ACC112 (cell line): ENCODE measurements around the gene UGT1A1.

ENCODE experiments used
- H2AFZ ChIP-seq: fragments of 200-600 bp; sonication (generic); one replicate; pipeline ENCODE4 v1.6.0; 2017; ENCODE audit warnings: antibody characterized with exemption, low read length; ENCODE audit not compliant: unreplicated experiment
- H3K27ac ChIP-seq: fragments of 200-600 bp; sonication (generic); 2 replicates; pipeline ENCODE4 v1.5.1; 2014; ENCODE audit warnings: low read depth, mild to moderate bottlenecking, antibody characterized with exemption, low read length, moderate library complexity
- H3K27me3 ChIP-seq: fragments of 200-600 bp; sonication (generic); 2 replicates; pipeline ENCODE4 v1.6.1; 2014; ENCODE audit warnings: mild to moderate bottlenecking, antibody characterized with exemption, low read length, moderate library complexity, mixed read lengths; ENCODE audit not compliant: insufficient read depth
- H3K36me3 ChIP-seq: fragments of 200-600 bp; sonication (generic); 2 replicates; pipeline ENCODE4 v1.6.1; 2016; ENCODE audit warnings: mild to moderate bottlenecking, antibody characterized with exemption, low read length, moderate library complexity, mixed read lengths; ENCODE audit not compliant: insufficient read depth
- H3K4me1 ChIP-seq: fragments of 200-600 bp; sonication (generic); one replicate; pipeline ENCODE4 v1.6.1; 2016; ENCODE audit warnings: low read length, mixed read lengths; ENCODE audit not compliant: insufficient read depth, unreplicated experiment, control insufficient read depth
- H3K4me3 ChIP-seq: fragments of 200-600 bp; sonication (generic); 2 replicates; pipeline ENCODE4 v1.5.1; 2014; ENCODE audit warnings: mild to moderate bottlenecking, low read depth, low read length
- H3K79me2 ChIP-seq: fragments of 200-600 bp; sonication (generic); one replicate; pipeline ENCODE4 v1.6.0; 2016; ENCODE audit warnings: low read length; ENCODE audit not compliant: control insufficient read depth, unreplicated experiment, insufficient read depth

The UGT1A1 gene

DNA sequence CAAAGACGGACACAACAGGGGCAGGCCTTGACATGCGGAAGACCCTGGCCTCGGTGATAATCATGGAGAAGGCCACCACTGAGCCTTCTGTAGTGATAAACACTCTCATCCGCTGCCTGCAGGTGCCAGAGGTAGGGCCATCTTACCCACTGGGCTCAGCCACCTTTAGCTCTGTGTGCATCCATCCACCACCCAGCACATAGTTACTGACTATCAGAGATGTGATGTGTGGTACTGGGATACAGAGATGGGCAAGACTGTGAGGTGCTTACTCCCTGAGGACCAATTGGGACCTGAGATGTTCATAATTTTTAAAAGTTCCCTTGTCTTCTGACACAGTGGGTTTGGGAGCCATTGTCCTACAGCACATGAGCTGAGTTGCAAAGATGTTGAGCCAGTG is 19.7 kb downstream of the UGT1A1 start:
- H3K36me3 ChIP-seq, result no peaks in the 10 kb centered on the region
- H3K79me2 ChIP-seq, result no peaks in the 10 kb centered on the region
- H3K4me1 ChIP-seq, result no peaks in the 10 kb centered on the region
- H3K4me3 ChIP-seq, result no peak overlapping the region
- peaks cover 21% of the 10 kb centered on the region; the same call in 1 of the 2 replicates for H3K27me3 ChIP-seq
- no peak overlapping the region for H3K27ac ChIP-seq
- no peak overlapping the region for H2AFZ ChIP-seq

DNA sequence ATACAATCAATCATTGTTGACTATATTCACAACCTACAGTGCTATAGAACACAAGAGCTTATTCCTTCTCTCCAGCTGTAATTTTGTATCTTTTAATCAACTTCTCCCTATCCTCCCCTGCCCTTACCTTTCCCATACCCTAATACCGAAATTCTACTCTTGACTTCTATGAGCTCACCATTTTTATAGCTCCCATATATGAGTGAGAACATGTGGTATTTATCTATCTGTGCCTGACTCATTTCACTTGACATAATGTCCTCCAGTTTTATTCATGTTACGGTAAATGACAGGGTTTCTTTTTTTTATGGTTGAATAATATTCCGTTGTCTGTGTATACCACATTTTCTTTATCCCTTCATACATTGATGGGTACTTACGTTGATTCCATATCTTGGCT is 20.7 kb downstream of the UGT1A1 start:
- no peak overlapping the region for H3K27ac ChIP-seq
- H3K4me3 ChIP-seq, result no peak overlapping the region
- no peaks in the 10 kb centered on the region for H3K79me2 ChIP-seq
- no peaks in the 10 kb centered on the region for H3K4me1 ChIP-seq
- no peaks in the 10 kb centered on the region for H3K36me3 ChIP-seq
- H2AFZ ChIP-seq, result no peak overlapping the region
- peaks cover 21% of the 10 kb centered on the region; the same call in 1 of the 2 replicates for H3K27me3 ChIP-seq

DNA sequence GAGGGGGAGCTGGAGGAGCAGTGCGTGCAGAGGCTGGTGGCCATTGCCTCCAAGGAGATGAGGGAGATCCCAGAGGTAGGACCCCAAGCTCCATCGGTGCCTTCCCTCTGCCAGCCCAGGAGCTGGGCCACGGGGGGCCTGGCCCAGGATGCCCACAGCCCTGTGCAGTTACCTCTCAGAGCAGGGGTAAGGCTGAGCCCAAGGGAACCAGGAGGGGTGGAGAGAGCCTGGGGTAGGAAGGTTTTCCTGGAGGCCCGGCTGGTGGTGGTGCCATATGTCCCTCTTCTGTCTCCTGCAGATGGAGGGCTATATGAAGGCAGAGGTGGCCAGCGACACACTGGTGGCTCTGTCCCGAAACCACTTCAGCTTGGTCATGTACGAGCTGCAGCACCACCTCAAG is 29.5 kb downstream of the UGT1A1 start:
- no peaks in the 10 kb centered on the region for H3K4me1 ChIP-seq
- no peak overlapping the region for H3K4me3 ChIP-seq
- H3K27me3 ChIP-seq, result peaks cover 11% of the 10 kb centered on the region; the same call in 1 of the 2 replicates
- H2AFZ ChIP-seq, result no peak overlapping the region
- H3K27ac ChIP-seq, result no peak overlapping the region
- no peaks in the 10 kb centered on the region for H3K36me3 ChIP-seq
- no peaks in the 10 kb centered on the region for H3K79me2 ChIP-seq

DNA sequence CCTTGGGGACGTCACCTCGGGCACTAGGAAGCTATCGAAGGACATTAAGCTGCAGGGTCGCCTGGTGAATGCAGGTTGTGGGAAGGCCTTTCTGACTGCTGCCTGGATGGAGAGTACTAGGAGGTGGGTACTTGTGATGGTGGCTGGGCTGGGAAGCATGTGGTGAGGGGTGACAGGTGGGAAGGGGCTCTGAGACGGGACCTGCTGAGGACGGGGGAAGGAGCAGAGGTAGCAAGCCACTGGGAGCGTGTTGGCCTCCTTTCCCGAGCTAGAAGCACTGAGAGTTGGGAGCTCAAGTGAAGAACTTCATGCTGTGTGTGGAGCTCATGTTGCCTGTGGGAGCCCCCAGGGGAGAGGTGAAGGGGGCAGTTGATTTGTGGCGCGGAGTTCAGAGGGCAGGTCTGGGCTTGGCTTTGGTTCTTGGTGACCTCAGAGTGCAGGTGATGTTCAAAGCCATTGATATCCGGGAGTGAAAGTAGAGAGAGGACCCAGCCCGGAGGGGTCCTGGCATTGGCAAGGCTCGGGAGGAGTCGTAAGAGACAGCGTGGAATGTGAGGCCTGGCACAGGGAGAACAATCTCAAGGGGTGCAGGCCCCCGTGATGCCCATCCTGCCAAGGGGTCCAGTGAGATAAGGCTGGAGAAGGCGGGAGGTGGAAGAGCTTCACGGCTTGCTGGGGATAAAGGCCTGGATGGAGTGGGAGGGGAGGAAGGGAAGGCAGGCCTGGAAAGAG is 31.2 kb downstream of the UGT1A1 start:
- Histone ChIP-seq H2AFZ (no peak overlapping the region), H3K27me3 (peaks cover 8% of the 10 kb centered on the region; the same call in 1 of the 2 replicates), H3K4me3 (no peak overlapping the region), H3K4me1 (no peaks in the 10 kb centered on the region), H3K36me3 (no peaks in the 10 kb centered on the region), H3K27ac (no peak overlapping the region), H3K79me2 (no peaks in the 10 kb centered on the region)

DNA sequence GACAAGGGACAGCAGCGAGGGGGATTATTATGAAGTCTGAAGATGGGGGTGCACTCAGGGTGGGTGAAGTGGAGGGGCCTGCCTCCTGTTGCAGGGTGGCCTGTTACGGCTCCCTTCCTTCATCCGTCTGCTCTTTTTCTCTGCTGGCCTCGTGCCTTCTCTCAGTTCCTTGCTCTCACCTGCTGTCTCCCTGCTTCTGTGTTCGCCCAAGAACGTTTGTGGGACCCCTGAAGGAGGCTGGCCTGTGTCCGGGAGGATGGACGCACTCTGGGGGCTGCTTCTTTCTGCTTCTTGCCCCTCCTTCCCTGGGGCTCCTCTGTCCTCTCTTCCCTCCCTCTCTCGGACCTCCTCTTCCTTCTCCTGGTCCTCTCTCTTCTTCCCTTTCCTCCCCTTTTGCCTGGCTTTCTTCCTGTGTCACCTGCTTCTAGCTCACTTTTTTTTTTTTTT is 31.8 kb downstream of the UGT1A1 start:
- no peak overlapping the region for H2AFZ ChIP-seq
- H3K27ac ChIP-seq, result no peak overlapping the region
- H3K27me3 ChIP-seq, result 0 out of 2 replicates have a peak, but pooled peaks cover 8% of the 10 kb centered on the region
- no peaks in the 10 kb centered on the region for H3K36me3 ChIP-seq
- H3K4me1 ChIP-seq, result no peaks in the 10 kb centered on the region
- H3K4me3 ChIP-seq, result no peak overlapping the region
- no peaks in the 10 kb centered on the region for H3K79me2 ChIP-seq

DNA sequence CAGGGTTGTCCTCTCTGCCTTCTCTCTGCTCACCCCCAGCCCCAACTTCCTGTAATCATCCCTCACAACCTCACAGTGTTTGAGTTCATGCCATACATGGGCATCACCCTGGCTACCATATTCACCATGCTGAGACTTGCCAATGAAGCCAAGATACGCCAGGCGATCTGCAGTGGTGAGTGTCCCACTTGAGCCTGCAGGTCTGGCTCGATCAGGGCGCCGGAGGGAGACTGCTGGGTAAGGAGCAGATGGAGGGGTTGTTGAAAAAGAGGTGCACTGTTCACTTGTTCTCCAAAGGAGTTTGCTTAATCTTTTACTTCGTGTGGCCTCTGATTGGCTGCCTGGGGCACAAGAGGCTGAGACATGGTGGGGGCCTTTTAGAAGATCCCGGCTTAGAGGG is 32.6 kb downstream of the UGT1A1 start:
- H3K4me3 ChIP-seq, result no peak overlapping the region
- H3K4me1 ChIP-seq, result no peaks in the 10 kb centered on the region
- H3K27me3 ChIP-seq, result 0 out of 2 replicates have a peak, but pooled peaks cover 13% of the 10 kb centered on the region
- no peaks in the 10 kb centered on the region for H3K79me2 ChIP-seq
- no peak overlapping the region for H3K27ac ChIP-seq
- no peak overlapping the region for H2AFZ ChIP-seq
- H3K36me3 ChIP-seq, result no peaks in the 10 kb centered on the region

DNA sequence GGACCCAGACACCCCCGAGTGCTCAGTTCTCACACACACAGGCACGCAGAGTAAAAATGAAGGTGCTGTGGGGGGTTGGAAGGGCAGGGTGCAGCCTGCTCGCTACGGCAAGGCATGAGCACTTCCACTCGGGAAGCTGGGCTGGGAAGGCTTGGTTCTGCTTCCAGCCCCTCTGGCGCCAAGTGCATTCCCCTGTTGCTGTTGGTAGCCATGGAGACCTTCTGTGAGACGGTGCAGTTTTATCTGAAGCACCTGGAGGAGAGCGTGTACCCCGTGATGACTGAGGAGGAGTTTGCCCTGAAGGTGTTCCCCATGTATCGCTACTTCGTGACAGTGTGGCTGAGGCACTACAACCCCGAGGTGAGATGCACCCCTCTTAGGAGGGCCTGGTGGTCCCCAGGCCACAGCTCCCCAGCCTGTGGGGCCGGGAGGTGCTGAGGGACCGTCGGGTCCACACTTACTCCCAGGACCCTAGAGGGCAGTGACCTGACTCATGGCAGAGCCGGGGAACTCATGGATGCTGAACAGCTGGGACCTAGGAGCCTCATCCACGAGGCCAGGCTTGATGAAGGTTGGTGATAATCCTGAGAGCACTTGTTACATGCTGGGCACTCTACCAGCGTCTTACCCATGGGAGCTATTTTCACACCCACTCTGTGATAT is 33.5 kb downstream of the UGT1A1 start:
- Histone ChIP-seq H3K79me2 (no peaks in the 10 kb centered on the region), H3K27ac (no peak overlapping the region), H3K4me3 (no peak overlapping the region), H2AFZ (no peak overlapping the region), H3K36me3 (no peaks in the 10 kb centered on the region), H3K4me1 (no peaks in the 10 kb centered on the region), H3K27me3 (peaks cover 13% of the 10 kb centered on the region; the same call in 1 of the 2 replicates)

DNA sequence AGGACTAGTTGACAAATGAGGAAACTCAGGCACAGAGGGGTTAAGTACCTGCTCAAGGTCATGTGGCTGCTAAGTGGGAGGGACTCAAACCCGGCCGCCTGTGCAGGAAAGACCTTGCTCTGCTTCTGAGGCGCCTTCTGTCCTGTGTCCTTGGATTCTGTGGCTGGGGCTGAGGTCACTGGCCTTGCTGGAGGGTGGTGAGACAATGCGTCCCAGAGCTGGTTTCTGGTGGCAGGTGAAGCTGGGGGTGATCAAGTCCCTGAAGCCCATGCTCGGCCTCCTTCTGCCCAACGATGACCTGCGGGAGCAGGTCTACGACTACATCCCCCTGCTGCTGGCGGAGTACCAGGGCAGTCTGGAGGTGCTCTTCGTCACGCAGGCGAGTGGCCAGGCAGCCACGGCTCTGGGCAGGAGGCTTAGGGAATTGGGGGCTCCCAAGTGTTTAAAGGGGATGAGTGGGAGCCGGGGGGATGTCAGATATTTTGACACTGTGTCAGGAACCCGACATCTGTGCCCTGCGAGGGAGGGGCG is 34.1 kb downstream of the UGT1A1 start:
- no peaks in the 10 kb centered on the region for H3K79me2 ChIP-seq
- H3K27me3 ChIP-seq, result peaks cover 13% of the 10 kb centered on the region; the same call in 1 of the 2 replicates
- no peak overlapping the region for H3K27ac ChIP-seq
- H3K36me3 ChIP-seq, result no peaks in the 10 kb centered on the region
- H3K4me3 ChIP-seq, result no peak overlapping the region
- no peaks in the 10 kb centered on the region for H3K4me1 ChIP-seq
- H2AFZ ChIP-seq, result no peak overlapping the region

DNA sequence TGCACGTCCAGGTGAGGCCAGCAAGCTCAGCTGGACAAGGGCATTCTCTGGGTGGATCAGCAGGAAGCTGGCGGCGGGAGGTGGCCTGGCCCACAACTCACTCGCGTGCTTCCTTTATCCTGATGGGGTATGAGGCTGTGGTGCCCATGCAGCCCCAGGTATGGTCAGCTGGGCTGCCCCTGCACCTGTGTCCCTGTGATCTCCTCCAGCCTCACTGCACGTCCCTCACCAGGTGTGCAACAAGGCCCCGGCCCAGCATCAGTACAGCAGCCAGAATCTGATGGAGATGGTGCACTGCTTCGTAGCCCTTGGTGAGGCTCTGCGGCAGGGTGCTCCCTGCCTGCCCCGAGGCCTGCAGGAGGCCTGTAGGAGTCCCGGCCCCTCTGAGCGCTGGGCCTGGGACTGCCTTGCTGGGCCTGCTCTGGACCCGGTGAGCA is 35.7 kb downstream of the UGT1A1 start:
- Histone ChIP-seq H3K4me3 (no peak overlapping the region), H3K27ac (no peak overlapping the region), H3K27me3 (peaks cover 19% of the 10 kb centered on the region; the same call in 1 of the 2 replicates), H3K4me1 (no peaks in the 10 kb centered on the region), H3K79me2 (no peaks in the 10 kb centered on the region), H2AFZ (no peak overlapping the region), H3K36me3 (no peaks in the 10 kb centered on the region)

DNA sequence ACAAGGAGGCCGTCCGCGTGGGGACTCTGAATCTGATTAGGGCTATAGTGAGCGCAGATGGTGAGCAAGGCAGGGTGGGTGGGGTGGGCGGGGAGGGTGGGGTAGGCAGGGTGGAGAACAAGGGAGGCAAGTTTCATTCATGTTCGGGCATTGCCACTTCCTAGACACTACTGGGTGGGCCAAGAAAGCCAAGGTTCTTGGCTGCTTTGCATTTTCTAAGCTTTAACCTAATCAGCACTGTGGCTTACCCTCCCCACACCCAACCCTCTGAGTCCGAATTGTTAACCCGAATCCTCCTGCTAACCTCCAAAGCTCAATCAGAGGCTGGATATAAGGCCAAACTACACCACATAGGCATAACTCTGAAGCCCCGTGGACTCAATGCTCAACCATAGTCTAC is 36.2 kb downstream of the UGT1A1 start:
- Histone ChIP-seq H2AFZ (no peak overlapping the region), H3K4me3 (no peak overlapping the region), H3K79me2 (no peaks in the 10 kb centered on the region), H3K27ac (no peak overlapping the region), H3K36me3 (no peaks in the 10 kb centered on the region), H3K4me1 (no peaks in the 10 kb centered on the region), H3K27me3 (peaks cover 16% of the 10 kb centered on the region; the same call in 1 of the 2 replicates)
